Right atrium auricular region (tissue), 2 donors: Measurements from ENCODE around the gene KIF16B. TPM values are rescaled to one million over a fixed set of nuclear protein-coding genes. Genes with fewer than 3 reads are reported as not detected.

Experiments used
- DNase-seq: peaks from one replicate; pipeline ENCODE4 v3.0.0-alpha.2; 2019; ENCODE audit warnings: low spot score
- H3K27ac ChIP-seq, 2 donors: fragments of 200-600 bp; sonication (generic); 1 replicate in 1 of 2; 2 replicates in 1 of 2; pipeline ENCODE4 v1.5.1; 2016 to 2019
- H3K27me3 ChIP-seq, 2 donors: fragments of 200-600 bp; sonication (generic); one replicate each; pipeline versions ENCODE4 v1.5.1 to v1.6.0; 2017 to 2019
- H3K36me3 ChIP-seq: fragments of 200-600 bp; sonication (generic); one replicate; pipeline ENCODE4 v1.5.1; 2016
- H3K4me1 ChIP-seq, 2 donors: fragments of 200-600 bp; sonication (generic); one replicate each; pipeline versions ENCODE4 v1.5.1 to v1.6.0; 2017 to 2019
- H3K4me3 ChIP-seq, 2 donors: fragments of 200-600 bp; sonication (generic); 1 replicate in 1 of 2; 2 replicates in 1 of 2; pipeline ENCODE4 v1.5.1; 2017 to 2019; ENCODE audit warnings: mild to moderate bottlenecking in 1 of 2, moderate library complexity in 1 of 2
- H3K9me3 ChIP-seq, 2 donors: fragments of 200-600 bp; sonication (generic); one replicate each; pipeline ENCODE4 v1.5.1; 2019
- total RNA-seq, 2 donors: library from RNA; depleted of rRNA; stranded (reverse); fragments of >200 nt; gene quantifications; one replicate each; pipeline ENCODE4 v1.1.0, GENCODE V29; 2016
- TF ChIP-seq, protein P1 (sequence below), 2 donors: fragments of 200-600 bp; sonication (generic); IDR thresholded peaks; one replicate each; pipeline ENCODE4 v1.5.1; 2019; ENCODE audit warnings: antibody characterized with exemption in 2 of 2

The KIF16B gene
- total RNA-seq, 2 donors from 2014 or later, result 11.2 to 23.0 TPM

DNA sequence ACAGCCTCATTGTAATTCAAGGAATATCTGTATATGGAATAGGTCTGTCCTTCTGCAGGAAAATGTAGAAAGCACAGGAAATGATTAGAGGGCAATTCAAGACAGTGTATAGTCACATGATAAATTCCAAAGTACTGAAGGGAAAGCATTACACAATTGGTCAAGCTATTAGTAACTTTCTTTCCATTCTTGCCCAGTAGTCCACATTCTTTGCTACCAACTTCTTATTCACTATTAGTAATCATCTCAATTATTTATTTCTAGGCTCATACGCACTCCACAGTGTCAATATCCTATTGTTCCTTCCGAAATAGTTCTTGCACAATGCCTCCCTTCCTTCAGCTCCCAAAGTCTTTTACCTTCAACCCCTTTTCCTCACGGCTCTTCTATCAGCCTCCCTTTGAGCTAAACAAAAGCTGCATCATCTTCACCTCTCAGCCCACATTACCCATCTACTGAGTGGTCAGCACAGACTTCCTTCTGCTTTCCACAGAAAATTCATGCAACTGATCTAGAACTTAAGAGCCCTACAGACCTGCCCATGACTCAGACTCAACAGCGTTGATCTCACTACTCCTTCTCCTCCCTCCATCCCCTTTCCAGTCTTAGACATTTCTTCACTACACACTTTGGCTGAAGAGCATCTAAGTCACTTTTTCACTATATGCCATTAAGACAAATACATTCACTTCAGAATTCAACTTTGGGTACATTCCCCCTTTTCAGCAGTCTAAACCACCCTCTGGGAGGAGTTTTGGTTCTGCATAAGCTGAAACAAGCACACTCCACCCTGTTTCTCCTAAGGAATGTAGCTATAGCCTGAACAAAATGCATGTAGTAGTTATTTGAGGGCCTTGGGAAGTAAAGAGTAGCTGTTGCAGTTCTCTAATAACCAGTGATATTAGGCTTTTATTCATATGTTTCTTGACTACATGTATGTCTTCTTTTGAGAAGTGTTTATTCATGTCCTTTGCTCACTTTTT, 157.9 kb downstream of the KIF16B start:
- no peaks in the 10 kb centered on the region for H3K27me3 ChIP-seq
- H3K4me1 ChIP-seq, result no peaks in the 10 kb centered on the region
- H3K9me3 ChIP-seq, result peaks cover 0 to 21% of the 10 kb centered on the region in 2 donors
- DNase-seq, result no peak
- TF ChIP-seq, protein P1, sequence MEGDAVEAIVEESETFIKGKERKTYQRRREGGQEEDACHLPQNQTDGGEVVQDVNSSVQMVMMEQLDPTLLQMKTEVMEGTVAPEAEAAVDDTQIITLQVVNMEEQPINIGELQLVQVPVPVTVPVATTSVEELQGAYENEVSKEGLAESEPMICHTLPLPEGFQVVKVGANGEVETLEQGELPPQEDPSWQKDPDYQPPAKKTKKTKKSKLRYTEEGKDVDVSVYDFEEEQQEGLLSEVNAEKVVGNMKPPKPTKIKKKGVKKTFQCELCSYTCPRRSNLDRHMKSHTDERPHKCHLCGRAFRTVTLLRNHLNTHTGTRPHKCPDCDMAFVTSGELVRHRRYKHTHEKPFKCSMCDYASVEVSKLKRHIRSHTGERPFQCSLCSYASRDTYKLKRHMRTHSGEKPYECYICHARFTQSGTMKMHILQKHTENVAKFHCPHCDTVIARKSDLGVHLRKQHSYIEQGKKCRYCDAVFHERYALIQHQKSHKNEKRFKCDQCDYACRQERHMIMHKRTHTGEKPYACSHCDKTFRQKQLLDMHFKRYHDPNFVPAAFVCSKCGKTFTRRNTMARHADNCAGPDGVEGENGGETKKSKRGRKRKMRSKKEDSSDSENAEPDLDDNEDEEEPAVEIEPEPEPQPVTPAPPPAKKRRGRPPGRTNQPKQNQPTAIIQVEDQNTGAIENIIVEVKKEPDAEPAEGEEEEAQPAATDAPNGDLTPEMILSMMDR (IDR thresholded peaks at IDR 0.05), result no peak
- no peaks in the 10 kb centered on the region for H3K36me3 ChIP-seq
- H3K27ac ChIP-seq, result no peak overlapping the region
- no peak overlapping the region for H3K4me3 ChIP-seq

DNA sequence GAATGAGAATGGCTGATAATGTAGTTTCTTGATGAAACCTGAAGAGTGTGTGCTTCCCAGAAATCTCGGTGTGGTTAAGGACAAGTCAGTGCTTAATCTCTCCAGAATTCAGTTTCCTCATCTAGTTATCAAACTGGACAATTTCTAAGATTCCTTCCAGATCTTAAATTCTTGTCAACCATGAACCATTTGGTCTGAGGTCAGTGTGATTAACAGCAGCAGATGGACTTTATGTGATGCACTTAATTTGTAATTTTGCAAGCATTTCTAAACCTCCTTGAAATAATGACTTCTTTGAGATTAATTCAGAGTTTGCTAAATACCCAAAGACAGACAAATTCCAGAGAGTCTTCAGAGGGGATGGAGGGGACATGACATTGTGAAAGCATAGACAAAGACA, 160.3 kb downstream of the KIF16B start:
- Histone ChIP-seq H3K9me3 (peaks cover 0 to 23% of the 10 kb centered on the region in 2 donors), H3K4me3 (no peak overlapping the region), H3K4me1 (no peaks in the 10 kb centered on the region), H3K27me3 (no peaks in the 10 kb centered on the region), H3K36me3 (no peaks in the 10 kb centered on the region), H3K27ac (no peak overlapping the region)
- DNase-seq, result no peak
- TF ChIP-seq, protein P1 (IDR thresholded peaks at IDR 0.05), result no peak

DNA sequence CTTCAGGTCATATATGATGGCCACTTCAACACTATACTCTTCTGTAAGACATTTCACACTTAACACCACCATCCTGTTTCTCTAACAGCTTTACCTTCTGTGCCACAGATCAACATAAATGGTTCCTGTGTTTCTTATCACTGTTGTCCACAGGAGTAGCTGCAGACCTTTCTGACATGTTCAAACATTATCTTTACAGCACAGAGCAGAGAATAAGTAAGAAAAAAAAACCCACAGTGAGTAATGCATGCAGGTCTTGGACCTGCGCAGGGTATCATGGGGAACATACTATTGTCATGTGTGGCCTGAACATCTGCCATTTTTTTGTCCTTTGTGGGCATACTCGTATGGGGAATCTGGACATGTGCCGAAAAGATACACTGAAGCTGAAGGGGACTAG, 161.9 kb downstream of the KIF16B start:
- H3K27ac ChIP-seq, result no peak overlapping the region

DNA sequence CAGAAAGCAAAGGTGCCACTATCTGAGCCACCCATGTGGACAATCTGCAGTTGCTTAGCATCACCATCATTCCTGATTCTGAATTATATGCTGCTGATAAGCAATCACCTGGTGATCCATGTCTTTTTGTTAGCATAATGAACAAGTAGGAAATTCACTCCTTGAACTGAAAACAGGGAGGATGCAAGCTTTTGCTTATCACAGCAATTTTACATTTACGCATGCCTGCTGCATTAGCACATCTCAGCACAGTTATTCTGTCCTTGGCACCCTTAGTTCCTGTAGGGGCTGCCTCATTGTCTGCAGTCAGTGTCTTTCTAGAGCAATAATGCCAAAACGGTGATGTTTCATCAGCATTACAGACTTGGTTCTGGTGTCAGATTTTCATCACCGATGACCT, 162.6 kb downstream of the KIF16B start:
- DNase-seq, result no peak
- Histone ChIP-seq H3K27ac (no peak overlapping the region), H3K27me3 (no peaks in the 10 kb centered on the region), H3K4me1 (no peaks in the 10 kb centered on the region), H3K9me3 (peaks cover 0 to 23% of the 10 kb centered on the region in 2 donors), H3K4me3 (no peak overlapping the region), H3K36me3 (peaks cover 2% of the 10 kb centered on the region)
- TF ChIP-seq, protein P1 (IDR thresholded peaks at IDR 0.05), result no peak

More for the DNA sequence above, 161.9 kb downstream of the KIF16B start:
- Histone ChIP-seq H3K36me3 (no peaks in the 10 kb centered on the region), H3K4me3 (no peak overlapping the region), H3K4me1 (no peaks in the 10 kb centered on the region), H3K27me3 (no peaks in the 10 kb centered on the region), H3K9me3 (peaks cover 0 to 23% of the 10 kb centered on the region in 2 donors)
- TF ChIP-seq, protein P1 (IDR thresholded peaks at IDR 0.05), result no peak
- DNase-seq, result no peak

DNA sequence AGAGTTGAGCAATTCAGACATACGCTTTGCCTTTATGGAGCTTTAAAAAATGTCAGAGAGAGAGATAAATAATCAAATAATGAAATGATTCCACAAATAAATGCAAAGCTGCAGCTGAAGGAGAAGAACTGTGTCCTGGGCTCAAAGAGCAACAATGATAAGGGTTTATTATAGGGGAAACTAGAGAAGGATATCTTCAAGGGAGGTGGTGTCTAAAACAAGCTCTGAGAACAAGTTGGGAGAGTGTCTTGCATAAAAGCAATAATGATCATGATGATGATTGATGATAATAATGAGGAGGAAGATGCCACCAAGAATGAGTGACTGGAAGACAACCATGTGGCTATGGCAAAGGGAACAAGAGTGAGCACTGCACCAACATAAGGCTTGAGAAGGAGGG, 164.3 kb downstream of the KIF16B start:
- no peak for DNase-seq
- H3K9me3 ChIP-seq, result peaks cover 0 to 23% of the 10 kb centered on the region in 2 donors
- H3K27me3 ChIP-seq, result no peaks in the 10 kb centered on the region
- H3K4me1 ChIP-seq, result no peaks in the 10 kb centered on the region
- H3K27ac ChIP-seq, result no peak overlapping the region
- TF ChIP-seq, protein P1 (IDR thresholded peaks at IDR 0.05), result no peak
- peaks cover 14% of the 10 kb centered on the region for H3K36me3 ChIP-seq
- H3K4me3 ChIP-seq, result no peak overlapping the region
